ENCODE results near the gene MRPL38. TPM values are rescaled to one million over a fixed set of nuclear protein-coding genes. Genes with fewer than 3 reads are reported as not detected.
A peak's percentile ranks its signal among the peaks of the same experiment; 100 is the strongest.

Gene MRPL38
- 100 to 1,000 TPM in 1 of 4 donors, 10 to 100 TPM in 3; 41.7 to 113 (median 50.2) TPM for total RNA-seq

GRCh38 chr17:75904749-75905521 lies at the start of gene MRPL38:
TSS of gene MRPL38 (minus strand) at chr17:75904884. CDS start at chr17:75904875, 9 bp downstream.
- peak; percentile 96 to 97 for TF ChIP-seq CTCF (IDR thresholded peaks at IDR 0.05)
- peak in 1 of 2 donors; percentile 41 for TF ChIP-seq POLR2A (IDR thresholded peaks at IDR 0.05)
- peak in 2 of 3 donors; percentile 76 to 91 for TF ChIP-seq POLR2AphosphoS5 (IDR thresholded peaks at IDR 0.05)
- TF ChIP-seq EP300 (IDR thresholded peaks at IDR 0.05) = no peak
- 4% methylated on average over 18 of the region's 69 CpGs for WGBS
- peaks cover 43% of the 10 kb centered on the region for H3K4me1 ChIP-seq
- DNase-seq (ENCODE audit: low spot score in 2 of 2) = peak; percentile 94 to 95
- H3K27ac ChIP-seq = peak within 1 kb of the TSS; percentile 92
- H3K4me3 ChIP-seq = peak within 1 kb of the TSS; percentile 90
- no peaks in the 10 kb centered on the region for H3K9me3 ChIP-seq
- no peaks in the 10 kb centered on the region for H3K27me3 ChIP-seq
- peaks cover 24% of the 10 kb centered on the region for H3K36me3 ChIP-seq

- H3K4me1 ChIP-seq = no peaks in the 10 kb centered on the region
- DNase-seq (ENCODE audit: low spot score in 2 of 2) = peak in 1 of 2 donors; percentile 31
- H3K36me3 ChIP-seq = peaks cover 98% of the 10 kb centered on the region
- no peak for TF ChIP-seq POLR2AphosphoS5 (IDR thresholded peaks at IDR 0.05)
- no peak for TF ChIP-seq POLR2A (IDR thresholded peaks at IDR 0.05)
- no peak for TF ChIP-seq CTCF (IDR thresholded peaks at IDR 0.05)
- TF ChIP-seq EP300 (IDR thresholded peaks at IDR 0.05) = no peak
- 81% methylated on average over 8 of the region's 8 CpGs for WGBS
- no peak overlapping the region for H3K27ac ChIP-seq
- H3K4me3 ChIP-seq = no peak overlapping the region
- no peaks in the 10 kb centered on the region for H3K27me3 ChIP-seq
- no peaks in the 10 kb centered on the region for H3K9me3 ChIP-seq
These were observed 46.3 kb upstream of the MRPL38 start for GRCh38 chr17:75950855-75951554.

DNA sequence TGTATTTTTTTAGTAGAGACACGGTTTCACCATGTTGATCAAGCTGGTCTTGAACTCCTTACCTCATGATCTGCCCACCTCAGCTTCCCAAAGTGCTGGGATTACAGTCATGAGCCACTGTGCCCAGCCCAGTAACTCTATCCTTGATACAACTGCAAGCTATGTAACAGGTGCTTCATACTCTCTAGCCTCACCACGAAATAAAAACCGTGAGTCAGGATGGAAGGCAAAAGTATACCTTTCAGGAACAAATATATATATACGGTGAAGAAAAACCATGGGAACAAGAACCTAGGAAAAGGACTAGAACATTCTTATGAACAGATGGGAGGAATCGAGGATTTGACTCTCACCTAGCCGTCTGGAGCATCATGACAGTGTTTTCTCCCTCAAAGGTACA lies 45.7 kb upstream of the MRPL38 start:
- TF ChIP-seq POLR2A (IDR thresholded peaks at IDR 0.05) (no peak), POLR2AphosphoS5 (IDR thresholded peaks at IDR 0.05) (no peak), EP300 (IDR thresholded peaks at IDR 0.05) (no peak), CTCF (IDR thresholded peaks at IDR 0.05) (no peak)
- H3K36me3 ChIP-seq = peaks cover 97% of the 10 kb centered on the region
- no peaks in the 10 kb centered on the region for H3K27me3 ChIP-seq
- 93% methylated on average over 6 of the region's 6 CpGs for WGBS
- no peaks in the 10 kb centered on the region for H3K9me3 ChIP-seq
- H3K4me1 ChIP-seq = no peaks in the 10 kb centered on the region
- DNase-seq (ENCODE audit: low spot score in 2 of 2) = no peak
- no peak overlapping the region for H3K4me3 ChIP-seq
- H3K27ac ChIP-seq = no peak overlapping the region

DNA sequence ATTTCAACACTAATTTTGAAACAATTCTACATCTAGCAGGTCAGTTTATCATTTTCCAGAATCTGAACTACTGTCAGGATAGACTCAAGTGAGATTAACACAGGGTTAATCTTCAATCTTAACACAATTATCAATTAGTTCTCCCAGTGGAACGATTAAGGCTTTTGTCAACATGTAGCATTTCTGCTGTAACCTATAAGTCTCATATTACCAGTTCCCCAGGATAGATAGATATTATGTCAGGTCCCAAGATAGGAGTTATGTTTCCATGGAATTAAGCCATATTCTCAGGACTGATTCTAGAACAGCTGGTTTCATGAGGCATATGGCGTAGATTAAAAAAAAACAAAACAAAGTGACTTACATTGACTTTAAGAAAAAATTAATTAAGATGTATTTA lies 40.5 kb upstream of the MRPL38 start:
- H3K4me1 ChIP-seq = peaks cover 12% of the 10 kb centered on the region
- H3K4me3 ChIP-seq = no peak overlapping the region
- no peak for DNase-seq (ENCODE audit: low spot score in 2 of 2)
- peaks cover 56% of the 10 kb centered on the region for H3K36me3 ChIP-seq
- TF ChIP-seq POLR2AphosphoS5 (IDR thresholded peaks at IDR 0.05) = no peak
- no peak for TF ChIP-seq CTCF (IDR thresholded peaks at IDR 0.05)
- no peak for TF ChIP-seq POLR2A (IDR thresholded peaks at IDR 0.05)
- no peak for TF ChIP-seq EP300 (IDR thresholded peaks at IDR 0.05)
- H3K9me3 ChIP-seq = no peaks in the 10 kb centered on the region
- no peaks in the 10 kb centered on the region for H3K27me3 ChIP-seq
- H3K27ac ChIP-seq = no peak overlapping the region
- 61% methylated on average over 2 of the region's 2 CpGs for WGBS

DNA sequence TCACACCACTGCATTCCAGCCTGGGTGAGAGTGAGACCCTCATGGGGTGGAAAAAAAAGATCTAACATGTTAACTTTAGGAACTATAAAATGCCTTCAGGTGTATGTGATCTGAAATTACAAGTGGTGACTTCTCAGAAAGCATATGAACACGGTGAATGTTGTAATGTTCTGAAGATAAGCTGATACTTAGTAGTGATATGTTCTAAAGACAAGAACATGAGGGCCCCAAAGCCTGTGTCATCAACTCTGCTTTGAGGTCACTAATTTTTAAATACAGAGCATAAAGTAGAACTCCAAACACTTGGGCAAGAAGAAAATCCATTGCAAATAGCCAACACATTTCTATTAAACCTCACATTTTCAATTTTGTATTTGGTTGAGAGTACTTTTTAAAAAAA lies 38.8 kb upstream of the MRPL38 start:
- TF ChIP-seq EP300 (IDR thresholded peaks at IDR 0.05) (no peak), CTCF (IDR thresholded peaks at IDR 0.05) (no peak)
- Histone ChIP-seq H3K27ac (no peak overlapping the region), H3K36me3 (peaks cover 39% of the 10 kb centered on the region), H3K4me3 (no peak overlapping the region), H3K4me1 (peaks cover 16% of the 10 kb centered on the region), H3K9me3 (no peaks in the 10 kb centered on the region), H3K27me3 (no peaks in the 10 kb centered on the region)
- WGBS = 78% methylated on average over 1 of the region's 1 CpG
- DNase-seq (ENCODE audit: low spot score in 2 of 2) = no peak

Measured in suprapubic skin (tissue), 4 donors.